Fibroblast of lung (primary cell): Measurements from ENCODE around the gene NEGR1. TPM values are rescaled to one million over a fixed set of nuclear protein-coding genes. Genes with fewer than 3 reads are reported as not detected.

ENCODE experiments used
- DNase-seq, 2 donors: peaks; one replicate each; pipeline versions ENCODE4 v3.0.0 to v3.0.0-alpha.2; 2010; ENCODE audit warnings: low read depth in 2 of 2
- H2AFZ ChIP-seq: 2 replicates; pipeline ENCODE4 v1.5.1; 2012; ENCODE audit warnings: low read length, control low read depth, inconsistent platforms
- H3K27ac ChIP-seq: 2 replicates; pipeline ENCODE4 v1.5.1; 2011; ENCODE audit warnings: low read length, control low read depth; ENCODE audit not compliant: insufficient read depth
- H3K27me3 ChIP-seq: 2 replicates; pipeline ENCODE4 v1.5.1; 2011; ENCODE audit warnings: mild to moderate bottlenecking, low read length; ENCODE audit not compliant: control insufficient read depth, insufficient read depth
- H3K36me3 ChIP-seq: 2 replicates; pipeline ENCODE4 v1.5.1; 2011; ENCODE audit warnings: low read length; ENCODE audit not compliant: control insufficient read depth, insufficient read depth
- H3K4me1 ChIP-seq: 2 replicates; pipeline ENCODE4 v1.5.1; 2011; ENCODE audit warnings: low read length; ENCODE audit not compliant: control insufficient read depth, insufficient read depth; ENCODE audit errors: extremely low read depth
- H3K4me2 ChIP-seq: 2 replicates; pipeline ENCODE4 v1.5.1; 2011; ENCODE audit warnings: low read length, control low read depth; ENCODE audit not compliant: insufficient read depth; ENCODE audit errors: extremely low read depth
- H3K4me3 ChIP-seq, 4 experiments: fragments of 200-600 bp in 1 of 4; sonication (generic) in 1 of 4; replicated peaks in 1 of 4; 2 replicates each; pipeline ENCODE4 v1.5.1; 2011 to 2016; ENCODE audit warnings: low read length in 4 of 4, low read depth in 3 of 4, mild to moderate bottlenecking in 3 of 4, control low read depth in 2 of 4, inconsistent platforms in 1 of 4, mixed read lengths in 1 of 4; ENCODE audit not compliant: insufficient read depth in 1 of 4; ENCODE audit errors: control extremely low read depth in 1 of 4
- H3K79me2 ChIP-seq: 2 replicates; pipeline ENCODE4 v1.5.1; 2012; ENCODE audit warnings: mild to moderate bottlenecking, low read length, inconsistent platforms; ENCODE audit not compliant: control insufficient read depth, insufficient read depth
- H3K9ac ChIP-seq: 2 replicates; pipeline ENCODE4 v1.5.1; 2011; ENCODE audit warnings: mild to moderate bottlenecking, low read length, control low read depth; ENCODE audit not compliant: insufficient read depth
- H3K9me3 ChIP-seq: 2 replicates; pipeline ENCODE4 v1.5.1; 2012; ENCODE audit warnings: low read depth, low read length; ENCODE audit not compliant: control insufficient read depth, insufficient read depth
- H4K20me1 ChIP-seq: 2 replicates; pipeline ENCODE4 v1.5.1; 2011; ENCODE audit warnings: low read length; ENCODE audit not compliant: control insufficient read depth, insufficient read depth; ENCODE audit errors: extremely low read depth
- CTCF ChIP-seq, 2 donors: IDR thresholded peaks in 1 of 2; conservative IDR thresholded peaks in 1 of 2; 1 replicate in 1 of 2; 2 replicates in 1 of 2; pipeline ENCODE4 v1.5.1; 2011 to 2012; ENCODE audit warnings: low read length in 2 of 2, control low read depth in 1 of 2, inconsistent platforms in 1 of 2, low read depth in 1 of 2, mild to moderate bottlenecking in 1 of 2
- EZH2 ChIP-seq: IDR thresholded peaks from 2 replicates; pipeline ENCODE4 v1.5.1; 2012; ENCODE audit warnings: low read length, control low read depth, mild to moderate bottlenecking; ENCODE audit errors: missing control alignments
- polyA plus RNA-seq, 2 donors: library from polyadenylated mRNA; depleted of rRNA in 1 of 2; stranded (reverse) in 1 of 2; unstranded in 1 of 2; fragments of >200 nt; gene quantifications; 2 replicates each; pipeline ENCODE4 v1.2.1, GENCODE V29; 2011 to 2012; ENCODE audit warnings: missing spikeins in 1 of 2
- total RNA-seq: library from RNA; depleted of rRNA; stranded (reverse); fragments of >200 nt; gene quantifications from 2 replicates; pipeline ENCODE4 v1.2.1, GENCODE V29; 2014

The NEGR1 gene
- total and polyA plus RNA-seq, 2 donors (not counting 1 experiment from before 2014, with no cell fraction given) = 3.1 to 9.4 TPM

- H3K9me3 ChIP-seq = no peaks in the 10 kb centered on the region
- no peaks in the 10 kb centered on the region for H3K27me3 ChIP-seq
- H3K9ac ChIP-seq = no peak overlapping the region
- H2AFZ ChIP-seq = no peak overlapping the region
- H3K79me2 ChIP-seq = no peaks in the 10 kb centered on the region
- no peak for DNase-seq
- H3K4me2 ChIP-seq = no peak overlapping the region
- H3K27ac ChIP-seq = no peak overlapping the region
- H3K36me3 ChIP-seq = no peaks in the 10 kb centered on the region
- no peak overlapping the region for H3K4me3 ChIP-seq
- TF ChIP-seq CTCF (conservative IDR thresholded peaks at IDR 0.05 in 1 of 2, IDR thresholded peaks at IDR 0.05 in 1 of 2; ENCODE audit: low read depth in 1 of 2, low read length in 2 of 2) (no peak), EZH2 (no peak)
- H4K20me1 ChIP-seq = no peaks in the 10 kb centered on the region
- no peaks in the 10 kb centered on the region for H3K4me1 ChIP-seq
These were observed 820.1 kb downstream of the NEGR1 start for GRCh38 chr1:71462247-71462646.

- H3K9ac ChIP-seq = no peak overlapping the region
- no peaks in the 10 kb centered on the region for H3K9me3 ChIP-seq
- H4K20me1 ChIP-seq = no peaks in the 10 kb centered on the region
- no peaks in the 10 kb centered on the region for H3K27me3 ChIP-seq
- no peaks in the 10 kb centered on the region for H3K79me2 ChIP-seq
- H3K4me3 ChIP-seq = no peak overlapping the region
- H2AFZ ChIP-seq = no peak overlapping the region
- DNase-seq = no peak
- no peaks in the 10 kb centered on the region for H3K4me1 ChIP-seq
- TF ChIP-seq EZH2 = no peak
- no peak for TF ChIP-seq CTCF (conservative IDR thresholded peaks at IDR 0.05 in 1 of 2, IDR thresholded peaks at IDR 0.05 in 1 of 2; ENCODE audit: low read depth in 1 of 2, low read length in 2 of 2)
- H3K36me3 ChIP-seq = no peaks in the 10 kb centered on the region
- no peak overlapping the region for H3K27ac ChIP-seq
- H3K4me2 ChIP-seq = no peak overlapping the region
These were observed 820.9 kb downstream of the NEGR1 start for GRCh38 chr1:71461416-71461815.

- Histone ChIP-seq H3K4me2 (no peak overlapping the region), H3K4me1 (no peaks in the 10 kb centered on the region), H3K79me2 (no peaks in the 10 kb centered on the region), H3K27ac (no peak overlapping the region), H4K20me1 (no peaks in the 10 kb centered on the region), H3K9ac (no peak overlapping the region), H3K36me3 (no peaks in the 10 kb centered on the region), H2AFZ (no peak overlapping the region), H3K4me3 (no peak overlapping the region), H3K27me3 (no peaks in the 10 kb centered on the region), H3K9me3 (no peaks in the 10 kb centered on the region)
- DNase-seq = no peak
- TF ChIP-seq EZH2 (no peak), CTCF (conservative IDR thresholded peaks at IDR 0.05 in 1 of 2, IDR thresholded peaks at IDR 0.05 in 1 of 2; ENCODE audit: low read depth in 1 of 2, low read length in 2 of 2) (no peak)
These were observed 833.9 kb downstream of the NEGR1 start for GRCh38 chr1:71448444-71448843.
